GM19238 (cell line): ENCODE measurements around the gene CSTB.
A peak's percentile ranks its signal among the peaks of the same experiment; 100 is the strongest.

Experiments
- DNase-seq: peaks from one replicate; pipeline ENCODE4 v3.0.0; 2011; ENCODE audit warnings: low spot score; ENCODE audit not compliant: insufficient read length

Gene CSTB

GRCh38 chr21:43731476-43731875 is 44.6 kb downstream of the CSTB start:
- DNase-seq, result no peak

- peak; percentile 83 for DNase-seq
Measured at GRCh38 chr21:43728467-43729390, 47.4 kb downstream of the CSTB start.

DNA sequence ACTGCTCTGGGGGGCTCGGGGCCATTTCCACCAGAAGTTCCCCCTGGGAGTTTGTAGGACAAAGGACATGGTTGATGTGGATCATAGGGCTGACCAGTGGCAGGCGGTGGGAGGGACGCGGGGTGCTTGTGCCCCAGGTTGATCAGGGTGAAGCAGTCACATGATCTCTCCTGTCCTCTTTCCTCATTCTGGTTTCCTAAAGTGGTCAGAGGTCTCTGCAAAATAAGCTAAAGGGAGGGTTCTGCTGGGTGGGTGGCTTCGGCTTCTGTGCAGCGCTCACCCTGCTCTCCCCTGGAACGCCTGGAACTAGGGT is 48.0 kb downstream of the CSTB start:
- DNase-seq, result no peak

DNA sequence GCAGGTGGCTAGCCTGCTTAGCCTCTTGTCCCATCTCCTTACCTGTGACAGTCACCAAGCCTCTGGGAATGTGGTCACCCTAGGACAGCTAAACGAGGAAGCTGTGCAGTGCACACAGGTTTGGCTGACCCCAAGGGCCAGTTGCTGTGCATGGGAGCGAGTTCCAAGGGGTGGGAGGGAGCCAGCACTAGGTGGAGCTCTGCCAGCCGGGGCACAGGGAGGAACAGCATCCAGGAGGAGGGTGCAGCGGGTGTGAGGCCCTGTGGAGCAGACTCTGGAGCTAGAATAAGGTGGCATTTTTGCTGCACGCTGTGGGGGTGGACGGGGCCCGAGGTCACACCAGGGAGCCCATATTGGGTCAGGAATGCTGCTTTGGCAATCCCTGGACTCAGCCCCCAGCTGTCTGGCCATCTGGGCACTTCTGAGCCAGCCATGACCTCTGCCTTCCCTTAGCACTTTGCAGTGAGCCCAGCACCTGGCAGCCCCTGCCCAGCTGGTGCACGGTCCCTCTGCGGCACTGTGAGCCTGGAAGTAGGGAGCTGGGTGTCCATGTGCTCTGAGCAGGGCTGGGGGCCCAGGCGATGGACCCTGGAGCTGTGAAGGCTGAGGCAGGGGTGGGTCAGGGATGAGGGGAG is 48.5 kb downstream of the CSTB start:
- no peak for DNase-seq

- DNase-seq, result no peak
Measured at GRCh38 chr21:43726686-43727518, 49.2 kb downstream of the CSTB start.
